ENCODE measurements around the gene IP6K1.
A peak's percentile ranks its signal among the peaks of the same experiment; 100 is the strongest.

The IP6K1 gene

DNA sequence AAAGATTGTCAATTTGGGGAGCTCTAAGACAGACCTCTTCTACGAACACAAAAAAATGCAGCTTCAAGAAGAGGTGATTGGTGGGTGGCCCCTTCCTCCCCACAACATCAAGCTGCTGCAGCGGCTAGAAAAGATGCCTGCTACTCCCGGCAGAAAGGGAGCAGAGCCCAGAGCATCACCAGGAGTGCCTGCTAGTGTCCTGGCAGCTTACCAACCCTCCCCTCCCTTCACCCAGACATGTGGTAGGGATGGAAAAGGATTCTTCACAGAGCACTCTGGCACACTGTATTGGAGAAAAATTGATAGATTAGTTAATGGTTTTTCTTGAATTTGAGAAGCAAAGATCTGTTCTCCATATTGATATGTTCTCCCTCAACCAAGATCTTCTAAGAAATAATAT lies 10.8 kb downstream of the IP6K1 start:
- Histone ChIP-seq H3K27ac (ENCODE audit: low read depth, low read length) (peak overlapping the region; percentile 58), H3K36me3 (ENCODE audit: control insufficient read depth, insufficient read depth, low read length) (no peaks in the 10 kb centered on the region), H3K27me3 (ENCODE audit: control insufficient read depth, insufficient read depth, low read length) (no peaks in the 10 kb centered on the region), H3K4me3 (ENCODE audit: low read length) (no peak overlapping the region), H3K4me1 (ENCODE audit: control insufficient read depth, insufficient read depth, low read length) (peaks cover 10% of the 10 kb centered on the region), H3K9ac (ENCODE audit: low read length) (no peak overlapping the region)

DNA sequence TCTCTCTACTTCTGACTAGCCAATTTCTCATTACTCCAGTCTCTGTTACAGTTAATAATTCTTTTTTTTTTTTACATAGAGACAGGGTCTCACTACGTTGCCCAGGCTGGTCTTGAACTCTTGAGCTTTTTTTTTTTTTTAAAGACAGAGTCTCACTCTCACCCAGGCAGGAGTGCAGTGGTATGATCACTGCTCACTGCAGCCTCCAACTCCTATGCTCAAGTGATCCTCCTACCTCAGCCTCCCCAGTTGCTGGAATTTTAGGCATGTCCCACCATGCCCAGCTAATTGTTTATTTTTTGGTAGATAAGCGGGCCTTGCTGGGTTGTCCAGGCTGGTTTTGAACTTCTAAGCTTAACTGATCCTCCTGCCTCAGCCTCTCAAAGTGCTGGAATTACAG lies 13.6 kb downstream of the IP6K1 start:
- Histone ChIP-seq H3K27ac (ENCODE audit: low read depth, low read length) (no peak overlapping the region), H3K9ac (ENCODE audit: low read length) (no peak overlapping the region), H3K36me3 (ENCODE audit: control insufficient read depth, insufficient read depth, low read length) (no peaks in the 10 kb centered on the region), H3K27me3 (ENCODE audit: control insufficient read depth, insufficient read depth, low read length) (no peaks in the 10 kb centered on the region), H3K4me3 (ENCODE audit: low read length) (no peak overlapping the region), H3K4me1 (ENCODE audit: control insufficient read depth, insufficient read depth, low read length) (peaks cover 7% of the 10 kb centered on the region)

DNA sequence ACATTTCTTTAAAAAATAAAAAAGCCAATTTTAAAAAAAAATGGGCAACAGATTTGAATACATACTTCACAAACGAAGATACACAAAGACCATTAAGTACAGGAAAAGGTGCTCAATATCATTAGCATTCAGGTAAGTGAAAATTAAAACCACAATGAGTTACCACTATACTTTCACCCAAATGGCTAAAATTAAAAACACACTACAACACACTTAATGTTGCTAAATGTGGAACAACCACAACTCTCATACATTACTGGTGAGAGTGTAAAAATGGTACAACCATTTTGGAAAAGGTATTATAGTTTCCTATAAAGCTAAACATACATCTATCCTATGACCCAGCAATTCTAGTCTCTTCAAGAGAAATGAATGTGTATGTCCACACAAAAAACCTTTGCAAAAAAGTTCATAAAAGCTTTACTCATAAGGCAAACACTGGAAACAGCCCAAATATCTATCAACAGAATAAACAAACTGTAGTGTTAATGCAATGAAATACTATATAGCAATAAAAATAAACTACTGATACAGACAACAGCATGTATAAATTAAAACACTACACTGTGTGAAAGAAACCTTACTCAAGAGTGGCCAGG lies 14.9 kb downstream of the IP6K1 start:
- Histone ChIP-seq H3K4me3 (ENCODE audit: low read length) (no peak overlapping the region), H3K27ac (ENCODE audit: low read depth, low read length) (no peak overlapping the region), H3K9ac (ENCODE audit: low read length) (no peak overlapping the region), H3K36me3 (ENCODE audit: control insufficient read depth, insufficient read depth, low read length) (no peaks in the 10 kb centered on the region), H3K4me1 (ENCODE audit: control insufficient read depth, insufficient read depth, low read length) (peaks cover 7% of the 10 kb centered on the region), H3K27me3 (ENCODE audit: control insufficient read depth, insufficient read depth, low read length) (no peaks in the 10 kb centered on the region)

DNA sequence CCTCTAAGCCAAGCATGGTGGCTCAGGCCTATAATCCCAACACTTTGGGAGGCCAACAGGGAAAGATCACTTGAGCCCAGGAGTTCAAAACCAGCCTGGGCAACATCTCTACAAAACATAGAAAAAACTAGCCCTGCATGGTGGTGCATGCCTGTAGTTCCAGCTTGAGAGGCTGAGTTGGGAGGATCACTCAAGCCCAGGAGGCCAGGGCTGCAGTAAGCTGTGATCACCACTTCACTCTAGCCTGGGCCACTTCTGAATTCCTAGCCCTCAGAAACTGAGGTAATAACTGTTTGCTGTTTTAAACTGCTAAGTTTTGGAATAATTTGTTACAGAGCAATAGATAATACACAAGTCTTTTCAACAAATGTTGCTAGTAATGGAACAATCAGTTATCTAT lies 16.4 kb downstream of the IP6K1 start:
- Histone ChIP-seq H3K36me3 (ENCODE audit: control insufficient read depth, insufficient read depth, low read length) (no peaks in the 10 kb centered on the region), H3K27me3 (ENCODE audit: control insufficient read depth, insufficient read depth, low read length) (no peaks in the 10 kb centered on the region), H3K27ac (ENCODE audit: low read depth, low read length) (no peak overlapping the region), H3K9ac (ENCODE audit: low read length) (no peak overlapping the region), H3K4me1 (ENCODE audit: control insufficient read depth, insufficient read depth, low read length) (peaks cover under 1% of the 10 kb centered on the region), H3K4me3 (ENCODE audit: low read length) (no peak overlapping the region)

DNA sequence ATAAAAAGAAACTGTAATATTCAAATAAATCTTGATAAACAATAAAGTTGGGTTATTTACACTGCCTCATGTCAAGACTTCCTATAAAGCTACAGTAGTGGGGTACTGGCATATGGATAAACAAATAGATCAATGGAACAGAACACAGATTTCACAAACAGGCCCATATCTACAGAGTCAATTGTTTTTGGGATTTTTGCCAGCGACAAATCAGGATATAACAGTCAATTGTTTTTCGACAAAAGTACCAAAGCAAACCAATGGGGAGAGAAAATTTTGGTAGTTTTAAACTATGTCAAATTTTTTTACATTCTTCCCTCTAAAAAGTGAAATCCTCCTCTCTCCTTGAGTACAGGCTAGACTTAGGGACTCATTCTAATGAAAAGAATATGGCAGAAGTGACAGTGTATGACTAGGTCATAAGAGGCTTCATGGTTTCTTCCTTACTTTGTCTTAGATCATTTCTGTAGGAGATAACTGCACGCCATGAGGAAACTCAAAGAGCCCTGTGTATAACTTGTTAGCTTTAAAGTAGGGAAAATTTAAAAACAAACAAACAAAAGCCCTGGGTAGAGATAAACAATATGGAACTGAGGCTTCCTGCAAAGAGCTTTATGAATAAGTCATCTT lies 16.9 kb downstream of the IP6K1 start:
- H3K36me3 ChIP-seq (ENCODE audit: control insufficient read depth, insufficient read depth, low read length): no peaks in the 10 kb centered on the region
- no peaks in the 10 kb centered on the region for H3K4me1 ChIP-seq (ENCODE audit: control insufficient read depth, insufficient read depth, low read length)
- no peaks in the 10 kb centered on the region for H3K27me3 ChIP-seq (ENCODE audit: control insufficient read depth, insufficient read depth, low read length)
- H3K9ac ChIP-seq (ENCODE audit: low read length): no peak overlapping the region
- H3K27ac ChIP-seq (ENCODE audit: low read depth, low read length): no peak overlapping the region
- no peak overlapping the region for H3K4me3 ChIP-seq (ENCODE audit: low read length)

DNA sequence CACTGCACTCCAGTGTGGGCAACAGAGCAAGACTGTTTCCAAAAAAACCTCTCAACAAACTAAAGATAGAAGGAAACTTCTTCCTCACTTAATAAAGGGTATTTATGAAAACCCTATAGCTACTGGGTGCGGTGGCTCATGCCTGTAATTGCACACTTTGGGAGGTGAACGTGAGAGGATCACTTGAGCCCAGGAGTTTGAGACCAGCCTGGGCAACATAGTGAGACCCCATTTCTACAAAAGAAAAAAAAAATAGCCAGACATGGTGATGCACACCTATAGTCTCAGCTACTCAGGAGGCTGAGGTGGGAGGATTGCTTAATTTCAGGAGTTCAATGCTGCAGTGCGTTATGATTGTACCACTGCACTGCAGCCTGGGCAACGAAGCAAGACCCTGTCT lies 22.4 kb downstream of the IP6K1 start:
- Histone ChIP-seq H3K9ac (ENCODE audit: low read length) (no peak overlapping the region), H3K4me1 (ENCODE audit: control insufficient read depth, insufficient read depth, low read length) (no peaks in the 10 kb centered on the region), H3K36me3 (ENCODE audit: control insufficient read depth, insufficient read depth, low read length) (no peaks in the 10 kb centered on the region), H3K4me3 (ENCODE audit: low read length) (no peak overlapping the region), H3K27ac (ENCODE audit: low read depth, low read length) (no peak overlapping the region), H3K27me3 (ENCODE audit: control insufficient read depth, insufficient read depth, low read length) (no peaks in the 10 kb centered on the region)

DNA sequence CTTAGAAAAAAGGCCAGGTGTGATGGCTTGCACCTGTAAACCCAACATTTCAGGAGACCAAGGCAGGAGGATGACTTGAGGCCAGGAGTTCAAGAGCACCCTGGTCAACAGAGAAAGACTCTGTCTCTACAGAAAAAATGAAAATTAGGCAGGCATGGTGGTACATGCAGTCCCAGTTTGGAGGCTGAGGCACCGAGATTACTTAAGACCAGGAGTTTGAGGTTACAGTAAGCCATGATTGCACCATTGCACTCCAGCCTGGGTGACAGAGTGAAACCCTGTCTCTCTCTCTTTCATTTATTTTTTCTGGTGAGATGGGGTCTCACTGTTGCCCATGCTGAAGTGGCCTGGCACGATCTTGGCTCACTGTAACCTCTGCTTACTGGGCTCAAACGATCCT lies 24.7 kb downstream of the IP6K1 start:
- no peaks in the 10 kb centered on the region for H3K27me3 ChIP-seq (ENCODE audit: control insufficient read depth, insufficient read depth, low read length)
- no peak overlapping the region for H3K27ac ChIP-seq (ENCODE audit: low read depth, low read length)
- no peak overlapping the region for H3K4me3 ChIP-seq (ENCODE audit: low read length)
- H3K4me1 ChIP-seq (ENCODE audit: control insufficient read depth, insufficient read depth, low read length): no peaks in the 10 kb centered on the region
- H3K9ac ChIP-seq (ENCODE audit: low read length): no peak overlapping the region
- no peaks in the 10 kb centered on the region for H3K36me3 ChIP-seq (ENCODE audit: control insufficient read depth, insufficient read depth, low read length)

DNA sequence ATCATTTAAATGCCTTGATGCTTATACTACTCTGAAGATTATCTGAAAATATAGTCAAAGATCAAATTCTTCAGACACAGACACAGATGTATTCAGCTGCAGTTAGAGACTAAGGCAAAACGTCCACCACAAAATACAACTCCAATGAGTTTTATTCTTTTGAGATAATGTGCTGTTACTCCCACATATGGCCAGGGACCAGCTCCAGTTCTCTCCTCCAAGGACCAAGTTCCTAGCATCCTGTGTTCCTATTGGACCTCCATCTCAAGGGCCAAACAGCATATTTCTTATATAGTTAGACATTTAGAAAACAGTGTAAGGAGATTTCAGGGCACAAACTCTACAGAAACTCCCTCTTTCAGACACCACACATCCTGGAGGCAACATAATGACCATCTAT lies 27.1 kb downstream of the IP6K1 start:
- Histone ChIP-seq H3K4me1 (ENCODE audit: control insufficient read depth, insufficient read depth, low read length) (no peaks in the 10 kb centered on the region), H3K9ac (ENCODE audit: low read length) (no peak overlapping the region), H3K36me3 (ENCODE audit: control insufficient read depth, insufficient read depth, low read length) (no peaks in the 10 kb centered on the region)

DNA sequence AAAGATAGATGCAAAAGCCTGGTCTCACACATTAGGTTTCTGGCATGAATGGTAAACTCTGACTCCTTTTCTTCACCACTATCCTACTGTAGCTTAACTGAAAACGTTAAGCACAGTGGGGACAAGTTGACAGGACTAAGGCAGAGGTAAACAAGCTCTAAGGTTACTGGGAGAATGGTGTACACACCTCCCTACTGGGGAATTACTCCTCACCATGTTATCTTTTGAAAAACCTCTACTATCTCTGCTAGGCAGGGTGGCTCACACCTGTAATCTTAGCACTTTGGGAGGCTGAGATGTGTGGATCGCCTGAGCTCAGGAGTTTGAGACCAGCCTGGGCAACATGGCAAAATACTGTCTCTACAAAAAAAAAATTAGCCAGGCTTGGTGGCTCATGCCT lies 29.1 kb downstream of the IP6K1 start:
- H3K27ac ChIP-seq (ENCODE audit: low read depth, low read length): no peak overlapping the region
- H3K27me3 ChIP-seq (ENCODE audit: control insufficient read depth, insufficient read depth, low read length): no peaks in the 10 kb centered on the region
- H3K4me1 ChIP-seq (ENCODE audit: control insufficient read depth, insufficient read depth, low read length): peaks cover 3% of the 10 kb centered on the region

More for the DNA sequence above, 27.1 kb downstream of the IP6K1 start:
- Histone ChIP-seq H3K4me3 (ENCODE audit: low read length) (no peak overlapping the region), H3K27ac (ENCODE audit: low read depth, low read length) (no peak overlapping the region), H3K27me3 (ENCODE audit: control insufficient read depth, insufficient read depth, low read length) (no peaks in the 10 kb centered on the region)

DNA sequence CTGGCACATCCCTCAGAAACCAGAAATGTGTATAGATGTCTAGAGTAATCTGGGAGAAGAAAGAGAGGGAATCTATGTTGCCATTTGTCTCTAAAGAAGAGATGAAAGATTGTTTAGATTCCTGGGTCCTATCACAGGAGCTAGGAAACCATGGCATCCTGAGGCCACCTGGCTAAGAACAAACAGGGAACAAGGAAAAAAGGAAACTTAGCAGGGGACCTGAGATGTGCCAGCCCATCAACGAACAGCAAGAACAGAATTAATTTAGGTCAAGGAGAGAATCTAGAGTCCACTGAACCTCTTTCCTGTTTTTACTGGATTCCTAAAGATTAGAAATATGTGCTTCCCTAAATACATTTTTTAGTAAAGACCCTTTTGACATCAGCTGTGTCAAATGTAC lies 30.3 kb downstream of the IP6K1 start:
- Histone ChIP-seq H3K27me3 (ENCODE audit: control insufficient read depth, insufficient read depth, low read length) (no peaks in the 10 kb centered on the region), H3K9ac (ENCODE audit: low read length) (no peak overlapping the region), H3K4me1 (ENCODE audit: control insufficient read depth, insufficient read depth, low read length) (peaks cover 3% of the 10 kb centered on the region), H3K4me3 (ENCODE audit: low read length) (no peak overlapping the region), H3K27ac (ENCODE audit: low read depth, low read length) (no peak overlapping the region), H3K36me3 (ENCODE audit: control insufficient read depth, insufficient read depth, low read length) (no peaks in the 10 kb centered on the region)

More for the DNA sequence above, 29.1 kb downstream of the IP6K1 start:
- Histone ChIP-seq H3K9ac (ENCODE audit: low read length) (no peak overlapping the region), H3K36me3 (ENCODE audit: control insufficient read depth, insufficient read depth, low read length) (no peaks in the 10 kb centered on the region), H3K4me3 (ENCODE audit: low read length) (no peak overlapping the region)

DNA sequence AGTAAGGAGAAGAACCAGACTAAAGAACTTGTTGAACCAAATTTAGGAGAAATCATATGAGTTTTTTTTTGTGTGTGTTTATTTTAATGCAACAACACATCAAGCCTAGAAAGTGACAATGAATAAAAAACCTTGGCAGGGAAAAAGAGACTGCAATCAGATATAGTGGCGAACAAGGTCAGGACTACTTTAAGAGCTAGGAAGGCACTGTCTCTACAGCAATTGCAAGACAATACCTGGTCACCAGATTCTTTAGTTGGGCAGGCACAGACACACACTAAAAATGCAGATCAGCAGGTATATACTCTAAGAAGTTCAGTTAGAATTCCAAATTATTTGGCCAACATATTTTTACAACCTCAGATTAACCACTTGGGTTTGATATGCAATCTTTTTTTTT lies 31.8 kb downstream of the IP6K1 start:
- no peak overlapping the region for H3K4me3 ChIP-seq (ENCODE audit: low read length)
- no peak overlapping the region for H3K9ac ChIP-seq (ENCODE audit: low read length)
- H3K36me3 ChIP-seq (ENCODE audit: control insufficient read depth, insufficient read depth, low read length): no peaks in the 10 kb centered on the region
- H3K27me3 ChIP-seq (ENCODE audit: control insufficient read depth, insufficient read depth, low read length): no peaks in the 10 kb centered on the region
- H3K27ac ChIP-seq (ENCODE audit: low read depth, low read length): no peak overlapping the region
- peaks cover 3% of the 10 kb centered on the region for H3K4me1 ChIP-seq (ENCODE audit: control insufficient read depth, insufficient read depth, low read length)

DNA sequence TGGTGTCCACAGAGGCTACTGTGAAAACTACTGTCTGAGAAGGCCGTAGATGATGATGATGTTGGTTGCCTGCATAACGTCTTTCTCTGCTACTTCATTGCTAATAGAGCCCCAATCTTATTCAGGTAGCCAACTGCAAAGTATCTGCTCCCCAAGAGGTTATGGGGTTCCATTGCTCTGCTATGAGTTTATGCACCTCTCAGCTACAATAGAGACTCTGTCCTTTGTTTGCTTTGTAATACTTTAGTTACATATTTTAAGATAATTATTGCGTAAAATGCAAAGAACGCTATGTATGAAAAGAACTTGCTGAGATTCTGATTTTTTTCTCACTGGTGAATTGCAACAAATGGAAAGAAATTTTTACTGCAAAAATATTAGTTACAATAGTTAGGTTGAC lies 34.8 kb downstream of the IP6K1 start:
- Histone ChIP-seq H3K4me3 (ENCODE audit: low read length) (no peak overlapping the region), H3K27me3 (ENCODE audit: control insufficient read depth, insufficient read depth, low read length) (no peaks in the 10 kb centered on the region), H3K4me1 (ENCODE audit: control insufficient read depth, insufficient read depth, low read length) (peaks cover 3% of the 10 kb centered on the region), H3K36me3 (ENCODE audit: control insufficient read depth, insufficient read depth, low read length) (no peaks in the 10 kb centered on the region), H3K27ac (ENCODE audit: low read depth, low read length) (no peak overlapping the region), H3K9ac (ENCODE audit: low read length) (no peak overlapping the region)

DNA sequence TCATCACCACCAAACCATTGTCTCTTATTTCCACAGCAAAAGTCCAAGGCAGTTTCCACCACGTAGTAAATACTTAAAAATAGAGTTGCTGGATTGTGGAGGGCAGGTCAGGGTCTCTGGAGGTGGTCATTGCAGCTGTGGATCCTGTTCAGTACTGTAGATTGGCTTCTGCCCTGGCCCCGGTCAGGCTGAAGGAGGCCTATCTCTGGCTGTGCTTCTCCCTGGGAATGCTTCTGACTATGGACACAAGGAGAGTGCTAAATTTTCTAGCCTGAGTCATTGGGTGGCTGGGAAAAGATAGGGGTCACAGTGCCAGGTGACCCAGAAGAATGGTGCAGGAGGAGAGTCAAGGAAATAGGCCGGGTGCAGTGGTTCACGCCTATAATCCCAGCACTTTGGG lies 36.3 kb downstream of the IP6K1 start:
- no peak overlapping the region for H3K9ac ChIP-seq (ENCODE audit: low read length)
- H3K4me3 ChIP-seq (ENCODE audit: low read length): no peak overlapping the region
- H3K36me3 ChIP-seq (ENCODE audit: control insufficient read depth, insufficient read depth, low read length): no peaks in the 10 kb centered on the region
- no peaks in the 10 kb centered on the region for H3K27me3 ChIP-seq (ENCODE audit: control insufficient read depth, insufficient read depth, low read length)
- H3K27ac ChIP-seq (ENCODE audit: low read depth, low read length): no peak overlapping the region
- peaks cover 5% of the 10 kb centered on the region for H3K4me1 ChIP-seq (ENCODE audit: control insufficient read depth, insufficient read depth, low read length)

All from rectal smooth muscle tissue (tissue), 1 donor.